ENCODE results near the gene DNMT3B. TPM values are rescaled to one million over a fixed set of nuclear protein-coding genes. Genes with fewer than 3 reads are reported as not detected.

Gene DNMT3B
- total and polyA plus RNA-seq, 4 donors = 0.31 to 3.1 (median 0.90) TPM

DNA sequence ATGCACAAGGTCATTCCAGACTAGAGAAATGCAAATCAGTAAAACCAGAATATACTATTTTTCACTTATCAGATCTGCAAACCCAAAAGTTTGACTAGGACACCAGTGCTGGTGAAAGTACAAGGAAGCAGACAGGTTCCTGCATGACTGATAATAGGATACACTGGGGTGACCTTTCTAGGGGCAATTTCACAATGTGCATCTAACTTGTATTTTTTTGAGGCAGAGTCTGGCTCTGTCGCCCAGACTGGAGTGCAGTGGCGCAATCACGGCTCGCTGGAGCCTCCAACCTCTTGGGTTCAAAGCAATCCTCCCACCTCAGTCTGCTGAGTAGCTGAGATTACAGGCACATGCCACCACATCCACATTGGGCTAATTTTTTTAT lies 30.3 kb upstream of the DNMT3B start:
- no peak overlapping the region for H3K4me3 ChIP-seq
- peak overlapping the region in 1 of 2 donors; percentile 7 for H3K27ac ChIP-seq (ENCODE audit: low read depth in 1 of 2, low read length in 1 of 2)
- 19 to 39% methylated on average over 4 of the region's 4 CpGs for WGBS, 2 donors
- no peaks in the 10 kb centered on the region for H3K27me3 ChIP-seq (ENCODE audit: control insufficient read depth in 3 of 3, insufficient read depth in 3 of 3, low read length in 2 of 3)
- DNase-seq = no peak
- TF ChIP-seq, protein P1, sequence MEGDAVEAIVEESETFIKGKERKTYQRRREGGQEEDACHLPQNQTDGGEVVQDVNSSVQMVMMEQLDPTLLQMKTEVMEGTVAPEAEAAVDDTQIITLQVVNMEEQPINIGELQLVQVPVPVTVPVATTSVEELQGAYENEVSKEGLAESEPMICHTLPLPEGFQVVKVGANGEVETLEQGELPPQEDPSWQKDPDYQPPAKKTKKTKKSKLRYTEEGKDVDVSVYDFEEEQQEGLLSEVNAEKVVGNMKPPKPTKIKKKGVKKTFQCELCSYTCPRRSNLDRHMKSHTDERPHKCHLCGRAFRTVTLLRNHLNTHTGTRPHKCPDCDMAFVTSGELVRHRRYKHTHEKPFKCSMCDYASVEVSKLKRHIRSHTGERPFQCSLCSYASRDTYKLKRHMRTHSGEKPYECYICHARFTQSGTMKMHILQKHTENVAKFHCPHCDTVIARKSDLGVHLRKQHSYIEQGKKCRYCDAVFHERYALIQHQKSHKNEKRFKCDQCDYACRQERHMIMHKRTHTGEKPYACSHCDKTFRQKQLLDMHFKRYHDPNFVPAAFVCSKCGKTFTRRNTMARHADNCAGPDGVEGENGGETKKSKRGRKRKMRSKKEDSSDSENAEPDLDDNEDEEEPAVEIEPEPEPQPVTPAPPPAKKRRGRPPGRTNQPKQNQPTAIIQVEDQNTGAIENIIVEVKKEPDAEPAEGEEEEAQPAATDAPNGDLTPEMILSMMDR (IDR thresholded peaks at IDR 0.05; ENCODE audit: control extremely low read depth, extremely low read depth) = no peak
- peaks cover 0 to 4% (median 0%) of the 10 kb centered on the region in 5 donors for H3K4me1 ChIP-seq (ENCODE audit: control insufficient read depth in 5 of 5, insufficient read depth in 5 of 5, low read length in 5 of 5)
- H3K9me3 ChIP-seq (ENCODE audit: control insufficient read depth in 4 of 4, insufficient read depth in 3 of 4, low read length in 3 of 4) = no peaks in the 10 kb centered on the region
- no peak overlapping the region for H3K9ac ChIP-seq (ENCODE audit: insufficient read depth in 1 of 2, low read length in 2 of 2)
- H3K36me3 ChIP-seq (ENCODE audit: control insufficient read depth in 4 of 4, insufficient read depth in 4 of 4, low read length in 4 of 4) = peaks cover 2 to 7% (median 5%) of the 10 kb centered on the region in 4 donors
- peak; percentile 41 for ATAC-seq (ENCODE audit: insufficient read depth, low FRiP score)

DNA sequence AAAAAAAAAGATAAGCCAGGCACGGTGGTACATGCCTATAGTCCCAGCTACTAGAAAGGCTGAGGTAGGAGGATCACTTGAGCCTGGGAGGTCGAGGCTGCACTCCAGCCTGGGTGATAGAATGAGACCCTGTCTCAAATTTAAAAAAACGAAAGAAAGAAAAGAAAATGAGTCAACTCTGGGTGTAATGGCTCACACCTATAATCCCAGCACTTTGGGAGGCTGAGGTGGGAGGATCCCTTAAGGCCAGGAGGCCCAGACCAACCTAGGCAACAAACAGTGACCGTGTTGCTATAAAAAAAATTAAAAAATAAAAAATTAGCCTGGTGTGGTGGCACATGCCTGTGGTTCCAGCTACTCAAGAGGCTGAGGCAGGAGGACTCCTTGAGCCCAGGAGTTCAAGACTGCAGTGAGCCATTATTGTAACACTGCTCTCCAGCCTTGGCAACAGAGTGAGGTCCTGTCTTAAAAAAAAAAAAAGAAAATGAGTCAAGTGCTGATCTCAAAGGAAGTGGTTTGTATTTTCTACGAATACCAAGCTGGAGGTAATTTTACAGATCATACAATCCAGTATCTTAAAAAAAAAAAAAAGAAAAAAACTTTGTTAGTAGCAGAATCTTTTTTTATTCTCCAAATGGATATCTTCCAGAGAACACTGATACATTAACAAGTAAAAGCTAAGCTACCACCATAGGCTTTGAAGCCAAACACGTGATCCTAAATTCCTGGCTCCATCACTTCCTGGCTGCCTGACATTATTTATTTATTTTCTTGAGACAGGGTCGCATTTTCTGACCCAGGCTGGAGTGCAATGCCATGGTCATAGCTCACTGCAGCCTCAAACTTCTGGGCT lies 24.6 kb upstream of the DNMT3B start:
- DNase-seq = peak in 2 of 3 donors; percentile 22 to 69
- H3K4me3 ChIP-seq = no peak overlapping the region
- H3K4me1 ChIP-seq (ENCODE audit: control insufficient read depth in 5 of 5, insufficient read depth in 5 of 5, low read length in 5 of 5) = peaks cover 0 to 5% (median 0%) of the 10 kb centered on the region in 5 donors
- WGBS, 2 donors = 49 to 57% methylated on average over 7 of the region's 7 CpGs
- ATAC-seq (ENCODE audit: insufficient read depth, low FRiP score) = no peak
- TF ChIP-seq, protein P1 (IDR thresholded peaks at IDR 0.05; ENCODE audit: control extremely low read depth, extremely low read depth) = no peak
- H3K27ac ChIP-seq (ENCODE audit: low read depth in 1 of 2, low read length in 1 of 2) = peak overlapping the region in 1 of 2 donors; percentile 56
- no peak overlapping the region for H3K9ac ChIP-seq (ENCODE audit: insufficient read depth in 1 of 2, low read length in 2 of 2)
- no peaks in the 10 kb centered on the region for H3K9me3 ChIP-seq (ENCODE audit: control insufficient read depth in 4 of 4, insufficient read depth in 3 of 4, low read length in 3 of 4)
- H3K27me3 ChIP-seq (ENCODE audit: control insufficient read depth in 3 of 3, insufficient read depth in 3 of 3, low read length in 2 of 3) = no peaks in the 10 kb centered on the region
- no peaks in the 10 kb centered on the region for H3K36me3 ChIP-seq (ENCODE audit: control insufficient read depth in 4 of 4, insufficient read depth in 4 of 4, low read length in 4 of 4)

- 85 to 88% methylated on average over 5 of the region's 5 CpGs for WGBS, 2 donors
- Histone ChIP-seq H3K9me3 (ENCODE audit: control insufficient read depth in 4 of 4, insufficient read depth in 3 of 4, low read length in 3 of 4) (no peaks in the 10 kb centered on the region), H3K4me1 (ENCODE audit: control insufficient read depth in 5 of 5, insufficient read depth in 5 of 5, low read length in 5 of 5) (peaks cover 0 to 14% (median 6%) of the 10 kb centered on the region in 5 donors), H3K27ac (ENCODE audit: low read depth in 1 of 2, low read length in 1 of 2) (no peak overlapping the region), H3K27me3 (ENCODE audit: control insufficient read depth in 3 of 3, insufficient read depth in 3 of 3, low read length in 2 of 3) (no peaks in the 10 kb centered on the region), H3K36me3 (ENCODE audit: control insufficient read depth in 4 of 4, insufficient read depth in 4 of 4, low read length in 4 of 4) (no peaks in the 10 kb centered on the region), H3K4me3 (no peak overlapping the region), H3K9ac (ENCODE audit: insufficient read depth in 1 of 2, low read length in 2 of 2) (no peak overlapping the region)
- no peak for DNase-seq
- no peak for ATAC-seq (ENCODE audit: insufficient read depth, low FRiP score)
- TF ChIP-seq, protein P1 (IDR thresholded peaks at IDR 0.05; ENCODE audit: control extremely low read depth, extremely low read depth) = no peak
Observed at GRCh38 chr20:32741151-32741550, 21.0 kb upstream of the DNMT3B start.
